ENCODE data around the gene LRRC8E.
"Not testable (repeated sequence)": the region's sequence is repeated elsewhere in the genome, so short reads cannot be mapped to it uniquely, and the experiment has no call there.

LRRC8E gene

GRCh38 chr19:7883796-7884570 lies 4.3 kb upstream of the LRRC8E start:
- in situ Hi-C loops (cut with MboI; ENCODE audit: low sequenced_read_pairs), result no loop called here

GRCh38 chr19:7885818-7886217 lies 2.5 kb upstream of the LRRC8E start:
- in situ Hi-C loops (cut with MboI; ENCODE audit: low sequenced_read_pairs), result no loop called here

- in situ Hi-C loops (cut with MboI; ENCODE audit: low sequenced_read_pairs), result no loop called here
Observed at GRCh38 chr19:7887408-7888144, 734 bp upstream of the LRRC8E start.

GRCh38 chr19:7888826-7889217 lies 512 bp downstream of the LRRC8E start:
- in situ Hi-C loops (cut with MboI; ENCODE audit: low sequenced_read_pairs), result no loop called here

- in situ Hi-C loops (cut with MboI; ENCODE audit: low sequenced_read_pairs), result not testable (repeated sequence)
Observed at GRCh38 chr19:7893362-7894101, 5.2 kb downstream of the LRRC8E start.

GRCh38 chr19:7894612-7895309 lies 6.5 kb downstream of the LRRC8E start:
- in situ Hi-C loops (cut with MboI; ENCODE audit: low sequenced_read_pairs), result no loop called here

GRCh38 chr19:7895565-7895964 lies 7.3 kb downstream of the LRRC8E start:
- in situ Hi-C loops (cut with MboI; ENCODE audit: low sequenced_read_pairs), result no loop called here

GRCh38 chr19:7897292-7897691 lies 9.0 kb downstream of the LRRC8E start:
- in situ Hi-C loops (cut with MboI; ENCODE audit: low sequenced_read_pairs), result no loop called here

GRCh38 chr19:7898967-7899366 lies 10.7 kb downstream of the LRRC8E start:
- in situ Hi-C loops (cut with MboI; ENCODE audit: low sequenced_read_pairs), result no loop called here

- in situ Hi-C loops (cut with MboI; ENCODE audit: low sequenced_read_pairs), result no loop called here
Observed at GRCh38 chr19:7899751-7900378, 11.6 kb downstream of the LRRC8E start.

- in situ Hi-C loops (cut with MboI; ENCODE audit: low sequenced_read_pairs), result no loop called here
Observed at GRCh38 chr19:7900401-7900870, 12.1 kb downstream of the LRRC8E start.

- in situ Hi-C loops (cut with MboI; ENCODE audit: low sequenced_read_pairs), result no loop called here
Observed at GRCh38 chr19:7900931-7901330, 12.6 kb downstream of the LRRC8E start.

GRCh38 chr19:7901337-7901736 lies 13.0 kb downstream of the LRRC8E start:
- in situ Hi-C loops (cut with MboI; ENCODE audit: low sequenced_read_pairs), result no loop called here

- in situ Hi-C loops (cut with MboI; ENCODE audit: low sequenced_read_pairs), result no loop called here
Observed at GRCh38 chr19:7902796-7903243, 14.5 kb downstream of the LRRC8E start.

- in situ Hi-C loops (cut with MboI; ENCODE audit: low sequenced_read_pairs), result no loop called here
Observed at GRCh38 chr19:7903244-7904073, 15.1 kb downstream of the LRRC8E start, which contains the start of gene MAP2K7. Gene MAP2K7, plus strand, starts transcription at chr19:7903877. Its CDS starts 68 bp downstream, at chr19:7903945.

- in situ Hi-C loops (cut with MboI; ENCODE audit: low sequenced_read_pairs), result no loop called here
Observed at GRCh38 chr19:7904074-7905020, 16.0 kb downstream of the LRRC8E start.

- in situ Hi-C loops (cut with MboI; ENCODE audit: low sequenced_read_pairs), result no loop called here
Observed at GRCh38 chr19:7905268-7905667, 17.0 kb downstream of the LRRC8E start.

GRCh38 chr19:7905859-7906258 lies 17.5 kb downstream of the LRRC8E start:
- in situ Hi-C loops (cut with MboI; ENCODE audit: low sequenced_read_pairs), result no loop called here

Measured in hTERT RPE-1 (cell line).